Activated CD8-positive, alpha-beta T cell treated with anti-CD3 and anti-CD28 coated beads for 36 hours (primary cell): Measurements from ENCODE around the gene SCAF8. TPM values are rescaled to one million over a fixed set of nuclear protein-coding genes. Genes with fewer than 3 reads are reported as not detected.

Source experiments
- ATAC-seq: fragments of 200-7000 bp; cut with Tn5 transposase; one replicate; pipeline ENCODE4 v1.10.0; 2021; ENCODE audit warnings: mild to moderate bottlenecking, moderate library complexity
- CTCF ChIA-PET: fragments of 350-600 bp; sonication (Branson Sonifier 250); formaldehyde crosslinking; loops from one replicate; lab custom pipeline; 2021; ENCODE audit warnings: antibody characterized with exemption; lab: Charles Lee
- POLR2A ChIA-PET: fragments of 350-600 bp; sonication (Branson Sonifier 250); formaldehyde crosslinking; loops from one replicate; lab custom pipeline; 2021; ENCODE audit warnings: antibody characterized with exemption; lab: Charles Lee
- DNase-seq: peaks from one replicate; pipeline ENCODE4 v3.0.0-alpha.2; 2020
- H3K27ac Mint-ChIP-seq: one replicate; pipeline ENCODE4 v1.8.0; 2021; ENCODE audit warnings: mild to moderate bottlenecking, mixed read lengths
- H3K27me3 Mint-ChIP-seq: one replicate; pipeline ENCODE4 v1.8.0; 2021; ENCODE audit warnings: mixed read lengths
- H3K36me3 Mint-ChIP-seq: one replicate; pipeline ENCODE4 v1.8.0; 2021; ENCODE audit warnings: low read depth, mixed read lengths
- H3K4me1 Mint-ChIP-seq: one replicate; pipeline ENCODE4 v1.8.0; 2021; ENCODE audit warnings: low read depth, mixed read lengths
- H3K4me3 Mint-ChIP-seq: one replicate; pipeline ENCODE4 v1.8.0; 2021; ENCODE audit warnings: mild to moderate bottlenecking, moderate library complexity, mixed read lengths
- H3K9me3 Mint-ChIP-seq: one replicate; pipeline ENCODE4 v1.8.0; 2021; ENCODE audit warnings: mixed read lengths
- intact Hi-C: fragments of 100-400 bp; cut with micrococcal nuclease; formaldehyde crosslinking; loops from one replicate; pipeline ENCODE4 v1.10.0; 2022
- total RNA-seq, 2 experiments: library from RNA; stranded (reverse); gene quantifications; one replicate each; pipeline ENCODE4 v1.2.3, GENCODE V29; 2021
- TF ChIP-seq, protein P1 (sequence below): fragments of 200-600 bp; IDR thresholded peaks from one replicate; pipeline ENCODE4 v1.8.0; 2022; ENCODE audit warnings: antibody characterized with exemption, mild to moderate bottlenecking

Gene SCAF8
- total RNA-seq, 2 experiments from 2014 or later: 31.3 to 32.9 TPM

- peaks cover 11% of the 10 kb centered on the region for H3K9me3 Mint-ChIP-seq
- TF ChIP-seq, protein P1, sequence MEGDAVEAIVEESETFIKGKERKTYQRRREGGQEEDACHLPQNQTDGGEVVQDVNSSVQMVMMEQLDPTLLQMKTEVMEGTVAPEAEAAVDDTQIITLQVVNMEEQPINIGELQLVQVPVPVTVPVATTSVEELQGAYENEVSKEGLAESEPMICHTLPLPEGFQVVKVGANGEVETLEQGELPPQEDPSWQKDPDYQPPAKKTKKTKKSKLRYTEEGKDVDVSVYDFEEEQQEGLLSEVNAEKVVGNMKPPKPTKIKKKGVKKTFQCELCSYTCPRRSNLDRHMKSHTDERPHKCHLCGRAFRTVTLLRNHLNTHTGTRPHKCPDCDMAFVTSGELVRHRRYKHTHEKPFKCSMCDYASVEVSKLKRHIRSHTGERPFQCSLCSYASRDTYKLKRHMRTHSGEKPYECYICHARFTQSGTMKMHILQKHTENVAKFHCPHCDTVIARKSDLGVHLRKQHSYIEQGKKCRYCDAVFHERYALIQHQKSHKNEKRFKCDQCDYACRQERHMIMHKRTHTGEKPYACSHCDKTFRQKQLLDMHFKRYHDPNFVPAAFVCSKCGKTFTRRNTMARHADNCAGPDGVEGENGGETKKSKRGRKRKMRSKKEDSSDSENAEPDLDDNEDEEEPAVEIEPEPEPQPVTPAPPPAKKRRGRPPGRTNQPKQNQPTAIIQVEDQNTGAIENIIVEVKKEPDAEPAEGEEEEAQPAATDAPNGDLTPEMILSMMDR: no peak
- H3K27me3 Mint-ChIP-seq: peaks cover 14% of the 10 kb centered on the region
- DNase-seq (peak; percentile 13), ATAC-seq (peak; percentile 30)
- peaks cover 4% of the 10 kb centered on the region for H3K36me3 Mint-ChIP-seq
- CTCF ChIA-PET: no interaction called here
- H3K4me1 Mint-ChIP-seq: peaks cover 2% of the 10 kb centered on the region
- no peak overlapping the region for H3K27ac Mint-ChIP-seq
- H3K4me3 Mint-ChIP-seq: no peak overlapping the region
- intact Hi-C loops: no loop called here
- POLR2A ChIA-PET: no interaction called here
Measured at GRCh38 chr6:154721460-154721859, 11.8 kb upstream of the SCAF8 start.

GRCh38 chr6:154726887-154727286 lies 6.3 kb upstream of the SCAF8 start:
- TF ChIP-seq, protein P1: no peak
- DNase-seq (no peak), ATAC-seq (no peak)
- no peaks in the 10 kb centered on the region for H3K9me3 Mint-ChIP-seq
- peaks cover 8% of the 10 kb centered on the region for H3K27me3 Mint-ChIP-seq
- no peaks in the 10 kb centered on the region for H3K36me3 Mint-ChIP-seq
- intact Hi-C loops: no loop called here
- H3K4me1 Mint-ChIP-seq: peaks cover 3% of the 10 kb centered on the region
- H3K27ac Mint-ChIP-seq: no peak overlapping the region
- CTCF ChIA-PET: interaction anchor here (1.9 kb wide), 1 partner anchor 43 kb away, joined by 4 read pairs; no protein-coding TSS in a partner anchor
- POLR2A ChIA-PET: no interaction called here
- no peak overlapping the region for H3K4me3 Mint-ChIP-seq

DNA sequence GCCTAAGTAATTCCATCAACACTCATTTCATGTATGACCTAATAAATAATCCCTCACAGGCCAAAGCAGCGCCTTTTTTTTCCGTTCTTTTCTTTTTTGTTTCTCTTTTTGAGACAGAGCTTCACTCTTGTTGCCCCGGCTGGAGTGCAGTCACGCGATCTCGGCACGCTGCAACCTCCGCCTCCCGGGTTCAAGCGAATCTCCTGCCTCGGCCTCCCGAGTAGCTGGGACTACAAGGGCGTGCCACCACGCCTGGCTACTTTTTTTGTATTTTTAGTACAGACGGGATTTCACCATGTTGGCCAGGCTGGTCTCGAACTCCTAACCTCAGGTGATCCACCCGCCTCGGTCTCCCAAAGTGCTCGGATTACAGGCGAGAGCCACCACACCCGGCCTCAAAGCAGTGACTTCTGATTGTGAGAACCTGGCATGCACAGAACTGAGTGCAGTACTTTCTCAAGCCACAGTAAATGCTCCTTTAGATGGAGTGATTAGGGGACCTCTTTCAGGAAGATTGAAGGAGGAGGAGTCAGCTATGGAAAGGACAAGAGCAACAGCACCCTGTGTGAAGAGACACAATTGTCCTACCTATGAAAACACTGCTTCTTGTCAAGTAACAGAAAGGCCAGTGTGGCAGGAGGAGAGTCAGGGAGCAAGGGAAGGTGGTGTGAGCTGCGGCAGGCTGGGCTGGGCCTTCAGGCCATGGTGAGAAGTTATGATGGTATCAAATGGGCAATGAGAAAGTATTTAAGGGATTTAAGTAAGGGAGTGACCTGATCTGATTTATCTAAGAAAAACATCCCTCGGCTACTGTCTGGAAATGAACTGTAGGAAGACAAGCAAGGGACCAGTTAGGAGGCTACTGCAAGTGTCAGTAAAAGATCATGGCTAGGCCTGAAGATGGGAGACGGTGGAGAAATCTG lies 1.7 kb upstream of the SCAF8 start:
- CTCF ChIA-PET: interaction anchor here (0.8 to 1.7 kb wide), 6 partner anchors 34 to 74 kb away, joined by 3 to 8 read pairs (median 5); no protein-coding TSS in a partner anchor
- H3K27me3 Mint-ChIP-seq: no peaks in the 10 kb centered on the region
- DNase-seq (no peak), ATAC-seq (no peak)
- intact Hi-C loops: loop anchor here (2.0 to 5.0 kb wide), 3 partner anchors 41 to 73 kb away; no protein-coding TSS in a partner anchor
- POLR2A ChIA-PET: no interaction called here
- peaks cover 24% of the 10 kb centered on the region for H3K4me1 Mint-ChIP-seq
- peaks cover 10% of the 10 kb centered on the region for H3K36me3 Mint-ChIP-seq
- TF ChIP-seq, protein P1: no peak
- no peaks in the 10 kb centered on the region for H3K9me3 Mint-ChIP-seq
- peak overlapping the region; percentile 83 for H3K4me3 Mint-ChIP-seq
- no peak overlapping the region for H3K27ac Mint-ChIP-seq

DNA sequence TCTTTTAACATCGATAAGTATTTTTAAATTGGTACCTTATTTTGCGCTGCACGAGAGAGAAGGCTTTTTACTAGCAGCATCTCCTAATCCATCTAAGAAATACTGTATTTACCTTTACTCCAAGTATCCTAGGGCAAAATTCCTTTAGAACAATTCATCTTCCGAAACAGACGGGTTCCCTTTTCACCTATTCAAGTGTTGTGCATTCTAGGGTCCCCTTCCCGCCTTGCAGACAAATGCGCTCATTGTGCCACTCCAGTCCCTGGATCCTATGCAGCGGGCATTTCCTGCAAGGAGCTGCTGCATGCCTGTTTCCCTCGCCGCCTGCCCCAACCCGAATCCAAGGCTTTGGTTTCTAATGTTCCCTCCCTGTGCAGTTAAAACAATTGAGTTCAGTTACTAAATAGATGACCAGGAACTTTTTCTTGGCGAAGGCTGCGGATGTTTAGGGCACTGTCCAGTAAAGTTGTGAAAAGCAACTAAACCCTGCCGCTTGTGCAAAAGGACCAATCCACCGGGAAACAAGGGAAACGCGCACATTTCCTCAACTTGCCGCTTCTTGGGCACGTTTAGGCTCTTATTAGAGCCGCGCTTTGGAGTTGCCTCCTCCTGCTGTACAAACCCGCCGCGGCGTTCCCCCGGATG lies 556 bp upstream of the SCAF8 start:
- H3K4me3 Mint-ChIP-seq: peak overlapping the region; percentile 83
- H3K27me3 Mint-ChIP-seq: no peaks in the 10 kb centered on the region
- no peaks in the 10 kb centered on the region for H3K9me3 Mint-ChIP-seq
- CTCF ChIA-PET: interaction anchor here (0.9 to 1.7 kb wide), 5 partner anchors 33 to 73 kb away, joined by 3 to 8 read pairs (median 5); no protein-coding TSS in a partner anchor
- TF ChIP-seq, protein P1: no peak
- DNase-seq: no peak
- peak overlapping the region; percentile 88 for H3K27ac Mint-ChIP-seq
- peaks cover 34% of the 10 kb centered on the region for H3K4me1 Mint-ChIP-seq
- POLR2A ChIA-PET: no interaction called here
- peaks cover 14% of the 10 kb centered on the region for H3K36me3 Mint-ChIP-seq
- no peak for ATAC-seq
- intact Hi-C loops: loop anchor here (2.0 to 5.0 kb wide), 3 partner anchors 40 to 72 kb away; no protein-coding TSS in a partner anchor
